Activated CD8-positive, alpha-beta T cell treated with anti-CD3 and anti-CD28 coated beads for 36 hours (primary cell): ENCODE results near the gene DPH1. TPM values are rescaled to one million over a fixed set of nuclear protein-coding genes. Genes with fewer than 3 reads are reported as not detected.

ENCODE experiments used
- ATAC-seq: fragments of 200-7000 bp; cut with Tn5 transposase; one replicate; pipeline ENCODE4 v1.10.0; 2021; ENCODE audit warnings: mild to moderate bottlenecking, moderate library complexity
- CTCF ChIA-PET: fragments of 350-600 bp; sonication (Branson Sonifier 250); formaldehyde crosslinking; loops from one replicate; lab custom pipeline; 2021; ENCODE audit warnings: antibody characterized with exemption; lab: Charles Lee
- POLR2A ChIA-PET: fragments of 350-600 bp; sonication (Branson Sonifier 250); formaldehyde crosslinking; loops from one replicate; lab custom pipeline; 2021; ENCODE audit warnings: antibody characterized with exemption; lab: Charles Lee
- DNase-seq: peaks from one replicate; pipeline ENCODE4 v3.0.0-alpha.2; 2020
- H3K27ac Mint-ChIP-seq: one replicate; pipeline ENCODE4 v1.8.0; 2021; ENCODE audit warnings: mild to moderate bottlenecking, mixed read lengths
- H3K27me3 Mint-ChIP-seq: one replicate; pipeline ENCODE4 v1.8.0; 2021; ENCODE audit warnings: mixed read lengths
- H3K36me3 Mint-ChIP-seq: one replicate; pipeline ENCODE4 v1.8.0; 2021; ENCODE audit warnings: low read depth, mixed read lengths
- H3K4me1 Mint-ChIP-seq: one replicate; pipeline ENCODE4 v1.8.0; 2021; ENCODE audit warnings: low read depth, mixed read lengths
- H3K4me3 Mint-ChIP-seq: one replicate; pipeline ENCODE4 v1.8.0; 2021; ENCODE audit warnings: mild to moderate bottlenecking, moderate library complexity, mixed read lengths
- H3K9me3 Mint-ChIP-seq: one replicate; pipeline ENCODE4 v1.8.0; 2021; ENCODE audit warnings: mixed read lengths
- intact Hi-C: fragments of 100-400 bp; cut with micrococcal nuclease; formaldehyde crosslinking; loops from one replicate; pipeline ENCODE4 v1.10.0; 2022
- total RNA-seq, 2 experiments: library from RNA; stranded (reverse); gene quantifications; one replicate each; pipeline ENCODE4 v1.2.3, GENCODE V29; 2021
- TF ChIP-seq, protein P1 (sequence below): fragments of 200-600 bp; IDR thresholded peaks from one replicate; pipeline ENCODE4 v1.8.0; 2022; ENCODE audit warnings: antibody characterized with exemption, mild to moderate bottlenecking

The DPH1 gene
- total RNA-seq, 2 experiments from 2014 or later = 27.8 to 32.5 TPM

DNA sequence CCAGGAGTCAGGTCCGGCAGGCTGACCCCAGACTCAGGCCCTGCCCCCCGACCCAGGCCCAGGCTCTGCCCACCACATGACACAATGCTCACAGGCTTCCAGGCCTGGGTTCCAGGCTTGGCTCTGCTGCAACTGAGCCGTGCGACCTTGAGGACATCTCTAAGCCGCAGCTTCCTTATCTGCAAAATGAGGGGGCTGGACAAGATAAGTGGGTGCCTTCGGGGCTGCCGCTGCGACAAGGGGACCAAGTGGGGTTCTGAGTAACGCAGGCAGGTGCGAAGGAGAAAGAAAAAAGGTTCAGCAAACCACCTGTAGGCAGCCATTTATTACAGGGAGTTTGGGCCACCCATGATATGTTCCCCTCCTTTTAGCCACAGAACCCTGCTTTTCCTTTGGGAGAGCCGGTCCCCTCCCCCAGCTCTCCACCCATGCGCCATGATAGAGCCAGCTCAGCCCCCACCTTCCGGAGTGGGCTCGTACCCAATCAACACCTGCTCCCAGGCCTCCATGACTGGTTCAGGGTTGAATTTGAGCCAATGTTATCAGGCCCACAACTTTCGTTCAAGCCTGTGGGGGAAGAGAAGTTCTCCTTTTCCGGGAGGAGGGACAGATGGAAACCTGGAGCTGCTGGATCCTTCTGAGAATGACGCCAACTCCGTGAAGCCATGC, 43.0 kb upstream of the DPH1 start:
- TF ChIP-seq, protein P1, sequence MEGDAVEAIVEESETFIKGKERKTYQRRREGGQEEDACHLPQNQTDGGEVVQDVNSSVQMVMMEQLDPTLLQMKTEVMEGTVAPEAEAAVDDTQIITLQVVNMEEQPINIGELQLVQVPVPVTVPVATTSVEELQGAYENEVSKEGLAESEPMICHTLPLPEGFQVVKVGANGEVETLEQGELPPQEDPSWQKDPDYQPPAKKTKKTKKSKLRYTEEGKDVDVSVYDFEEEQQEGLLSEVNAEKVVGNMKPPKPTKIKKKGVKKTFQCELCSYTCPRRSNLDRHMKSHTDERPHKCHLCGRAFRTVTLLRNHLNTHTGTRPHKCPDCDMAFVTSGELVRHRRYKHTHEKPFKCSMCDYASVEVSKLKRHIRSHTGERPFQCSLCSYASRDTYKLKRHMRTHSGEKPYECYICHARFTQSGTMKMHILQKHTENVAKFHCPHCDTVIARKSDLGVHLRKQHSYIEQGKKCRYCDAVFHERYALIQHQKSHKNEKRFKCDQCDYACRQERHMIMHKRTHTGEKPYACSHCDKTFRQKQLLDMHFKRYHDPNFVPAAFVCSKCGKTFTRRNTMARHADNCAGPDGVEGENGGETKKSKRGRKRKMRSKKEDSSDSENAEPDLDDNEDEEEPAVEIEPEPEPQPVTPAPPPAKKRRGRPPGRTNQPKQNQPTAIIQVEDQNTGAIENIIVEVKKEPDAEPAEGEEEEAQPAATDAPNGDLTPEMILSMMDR = no peak
- Mint-ChIP-seq H3K36me3 (no peaks in the 10 kb centered on the region), H3K9me3 (no peaks in the 10 kb centered on the region), H3K27me3 (no peaks in the 10 kb centered on the region), H3K27ac (no peak overlapping the region), H3K4me3 (no peak overlapping the region), H3K4me1 (no peaks in the 10 kb centered on the region)
- CTCF ChIA-PET = no interaction called here
- ATAC-seq (no peak), DNase-seq (no peak)
- intact Hi-C loops = no loop called here
- POLR2A ChIA-PET = no interaction called here

DNA sequence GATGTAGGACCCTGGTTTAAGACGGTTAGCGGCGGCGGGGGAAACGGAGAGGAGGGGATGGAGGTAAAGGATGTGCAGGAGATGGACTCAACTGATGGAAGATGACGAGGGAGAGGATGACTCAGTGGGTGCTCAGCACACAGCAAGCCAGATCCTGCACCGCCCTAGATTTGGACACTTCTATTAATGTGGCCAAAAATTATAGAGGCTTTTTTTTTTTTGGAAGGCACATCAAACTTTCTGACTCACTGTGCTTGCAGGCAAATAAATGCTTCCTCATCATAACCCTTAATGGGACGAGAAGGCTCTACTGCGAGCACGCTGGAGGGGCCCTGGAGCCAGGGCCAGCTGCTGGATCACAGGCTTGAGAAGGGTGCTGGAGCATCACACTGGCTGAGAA, 40.8 kb upstream of the DPH1 start:
- no peaks in the 10 kb centered on the region for H3K9me3 Mint-ChIP-seq
- DNase-seq (no peak), ATAC-seq (no peak)
- H3K27me3 Mint-ChIP-seq = no peaks in the 10 kb centered on the region
- TF ChIP-seq, protein P1 = no peak
- no peaks in the 10 kb centered on the region for H3K4me1 Mint-ChIP-seq
- intact Hi-C loops = no loop called here
- H3K4me3 Mint-ChIP-seq = no peak overlapping the region
- no peak overlapping the region for H3K27ac Mint-ChIP-seq
- ChIA-PET CTCF (no interaction called here), POLR2A (no interaction called here)
- no peaks in the 10 kb centered on the region for H3K36me3 Mint-ChIP-seq

DNA sequence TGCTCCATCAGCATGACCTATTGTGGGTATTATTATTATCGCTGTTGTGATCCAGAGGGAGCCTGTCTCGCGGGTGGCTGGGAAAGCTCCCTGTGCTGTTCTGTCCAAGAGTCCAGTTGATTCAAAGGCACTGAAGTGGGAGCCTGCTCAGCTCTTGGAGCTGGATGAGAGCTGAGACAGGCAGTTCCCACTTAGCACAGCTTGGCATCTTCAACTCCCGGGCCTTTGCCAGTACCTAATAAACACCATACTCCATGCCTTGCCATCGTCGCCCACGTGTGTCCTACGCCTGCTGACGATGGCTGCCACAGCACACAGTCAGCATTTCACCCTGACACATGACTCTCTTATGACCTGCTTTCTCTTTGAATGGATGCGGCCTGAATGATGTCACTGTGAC, 37.4 kb upstream of the DPH1 start:
- ChIA-PET POLR2A (interaction anchor here (0.6 kb wide), 1 partner anchor 189 kb away, joined by 3 read pairs; no protein-coding TSS in a partner anchor), CTCF (no interaction called here)
- DNase-seq = no peak
- no peak for ATAC-seq
- Mint-ChIP-seq H3K4me3 (no peak overlapping the region), H3K27me3 (peaks cover 13% of the 10 kb centered on the region), H3K36me3 (no peaks in the 10 kb centered on the region), H3K4me1 (no peaks in the 10 kb centered on the region), H3K27ac (no peak overlapping the region), H3K9me3 (no peaks in the 10 kb centered on the region)
- TF ChIP-seq, protein P1 = no peak
- intact Hi-C loops = no loop called here

DNA sequence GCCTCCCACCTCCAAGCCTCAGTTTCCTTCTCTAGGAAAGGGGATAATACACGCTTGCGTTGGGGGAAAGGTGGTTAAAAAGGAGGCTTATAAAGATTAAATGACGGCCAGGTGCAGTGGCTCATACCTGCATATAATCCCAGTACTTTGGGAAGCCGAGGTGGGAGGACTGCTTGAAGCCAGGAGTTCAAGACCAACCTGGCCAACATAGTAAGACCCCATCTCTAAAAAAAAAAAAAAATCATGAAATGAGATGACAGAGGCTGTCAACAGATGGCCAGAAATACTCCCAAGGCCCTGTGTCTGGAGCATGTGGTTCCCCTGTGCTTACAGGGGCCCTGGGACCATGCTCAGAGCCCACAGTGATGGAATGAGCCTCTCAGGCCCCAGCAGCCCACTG, 35.2 kb upstream of the DPH1 start:
- Mint-ChIP-seq H3K36me3 (no peaks in the 10 kb centered on the region), H3K27ac (no peak overlapping the region), H3K4me1 (no peaks in the 10 kb centered on the region), H3K4me3 (no peak overlapping the region), H3K9me3 (no peaks in the 10 kb centered on the region), H3K27me3 (peaks cover 23% of the 10 kb centered on the region)
- DNase-seq (no peak), ATAC-seq (no peak)
- POLR2A ChIA-PET = no interaction called here
- TF ChIP-seq, protein P1 = no peak
- intact Hi-C loops = no loop called here
- CTCF ChIA-PET = no interaction called here

DNA sequence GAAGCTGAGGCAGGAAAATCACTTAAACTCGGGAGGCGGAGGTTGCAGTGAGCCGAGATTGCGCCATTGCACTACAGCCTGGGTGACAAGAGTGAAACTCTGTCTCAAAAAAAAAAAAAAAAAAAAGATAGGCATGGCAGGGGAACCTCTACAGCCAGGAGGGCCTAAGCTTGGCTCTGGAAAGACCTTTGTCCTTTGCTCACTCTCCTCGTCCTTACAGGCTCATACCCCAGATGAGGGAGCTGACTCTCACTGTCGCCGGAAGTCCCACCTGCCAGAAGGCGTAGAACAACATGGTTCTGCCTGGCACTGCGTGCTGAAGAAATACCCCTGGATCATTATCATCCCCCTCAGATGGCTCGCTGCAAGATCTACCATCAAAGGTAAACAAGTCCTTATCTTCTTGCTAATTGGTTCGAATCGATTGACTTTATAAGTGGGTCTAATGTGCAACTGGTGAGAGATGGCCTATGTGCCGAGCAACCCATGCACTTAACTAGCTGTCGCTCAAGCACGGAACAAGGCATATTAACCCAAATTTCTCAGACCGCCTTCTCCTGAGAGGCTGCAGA, 34.5 kb upstream of the DPH1 start:
- Mint-ChIP-seq H3K36me3 (no peaks in the 10 kb centered on the region), H3K9me3 (no peaks in the 10 kb centered on the region), H3K4me1 (no peaks in the 10 kb centered on the region), H3K27ac (no peak overlapping the region), H3K4me3 (no peak overlapping the region), H3K27me3 (peaks cover 23% of the 10 kb centered on the region)
- TF ChIP-seq, protein P1 = no peak
- ATAC-seq = no peak
- intact Hi-C loops = no loop called here
- DNase-seq = no peak
- CTCF ChIA-PET = interaction anchor here (1.3 kb wide), 1 partner anchor 132 kb away, joined by 3 read pairs; no protein-coding TSS in a partner anchor
- POLR2A ChIA-PET = no interaction called here
